Neural cell (in vitro differentiated cells): ENCODE results near the gene SORCS1. TPM values are rescaled to one million over a fixed set of nuclear protein-coding genes. Genes with fewer than 3 reads are reported as not detected.

ENCODE experiments used
- H2AFZ ChIP-seq: fragments of 200-600, 300-800 bp; sonication (generic), shearing (Covaris generic); 2 replicates; pipeline ENCODE4 v1.6.0; 2014; ENCODE audit warnings: low read depth, mild to moderate bottlenecking, antibody characterized with exemption, low read length, moderate library complexity
- H3F3A ChIP-seq: fragments of 200-600 bp; shearing (Covaris generic); 2 replicates; pipeline ENCODE4 v1.6.1; 2016; ENCODE audit warnings: mild to moderate bottlenecking, moderate library complexity, mixed read lengths, antibody characterized with exemption, low read length; ENCODE audit not compliant: insufficient read depth, poor library complexity, severe bottlenecking
- H3K27ac ChIP-seq: fragments of 200-600, 300-800 bp; sonication (generic), shearing (Covaris generic); 2 replicates; pipeline ENCODE4 v1.5.1; 2014; ENCODE audit warnings: mild to moderate bottlenecking, low read length, moderate library complexity
- H3K27me3 ChIP-seq: fragments of 300-800, 200-600 bp; sonication (generic), shearing (Covaris generic); 2 replicates; pipeline ENCODE4 v1.6.0; 2014; ENCODE audit warnings: mild to moderate bottlenecking, low read depth, low read length, moderate library complexity; ENCODE audit not compliant: insufficient read depth
- H3K36me3 ChIP-seq: fragments of 300-800, 200-600 bp; sonication (generic), shearing (Covaris generic); 2 replicates; pipeline ENCODE4 v1.5.1; 2014; ENCODE audit warnings: mild to moderate bottlenecking, antibody characterized with exemption, low read length, moderate library complexity; ENCODE audit not compliant: insufficient read depth
- H3K4me2 ChIP-seq: fragments of 300-800, 200-600 bp; sonication (generic), shearing (Covaris generic); 2 replicates; pipeline ENCODE4 v1.6.0; 2014; ENCODE audit warnings: mild to moderate bottlenecking, low read length
- H3K4me3 ChIP-seq: fragments of 300-800, 200-600 bp; sonication (generic), shearing (Covaris generic); 2 replicates; pipeline ENCODE4 v1.5.1; 2014; ENCODE audit warnings: mild to moderate bottlenecking, low read length, moderate library complexity
- H3K79me2 ChIP-seq: fragments of 200-600 bp; shearing (Covaris generic); replicated peaks from 2 replicates; pipeline ENCODE4 v1.6.0; 2014; ENCODE audit warnings: mild to moderate bottlenecking, low read length, moderate library complexity; ENCODE audit not compliant: insufficient read depth
- H3K9ac ChIP-seq: fragments of 300-800, 200-600 bp; sonication (generic), shearing (Covaris generic); 2 replicates; pipeline ENCODE4 v1.6.1; 2016; ENCODE audit warnings: mild to moderate bottlenecking, low read length, mixed read lengths
- H3K9me2 ChIP-seq: fragments of 200-600 bp; shearing (Covaris generic); 2 replicates; pipeline ENCODE4 v1.6.1; 2016; ENCODE audit warnings: mild to moderate bottlenecking, low read length, mixed read lengths; ENCODE audit not compliant: insufficient read depth
- H3K9me3 ChIP-seq: fragments of 200-600, 300-800 bp; sonication (generic), shearing (Covaris generic); 2 replicates; pipeline ENCODE4 v1.6.1; 2016; ENCODE audit warnings: mild to moderate bottlenecking, mixed run types, low read length, moderate library complexity, mixed read lengths
- H4K20me1 ChIP-seq: fragments of 200-600 bp; shearing (Covaris generic); 2 replicates; pipeline ENCODE4 v1.6.1; 2016; ENCODE audit warnings: mild to moderate bottlenecking, mixed run types; ENCODE audit not compliant: insufficient read depth
- CTCF ChIP-seq: fragments of 450-650 bp; IDR thresholded peaks from 2 replicates; pipeline ENCODE4 v1.5.1; 2014; ENCODE audit warnings: antibody characterized with exemption, mild to moderate bottlenecking, moderate library complexity; ENCODE audit not compliant: poor library complexity, severe bottlenecking
- EZH2 ChIP-seq: fragments of 200-600, 300-800 bp; shearing (Covaris generic), sonication (generic); IDR thresholded peaks from 2 replicates; pipeline ENCODE4 v1.6.1; 2014; ENCODE audit warnings: antibody characterized with exemption, low read length, borderline replicate concordance, mild to moderate bottlenecking; ENCODE audit not compliant: insufficient read depth, poor library complexity, severe bottlenecking
- MXI1 ChIP-seq: fragments of 450-650 bp; conservative IDR thresholded peaks from 2 replicates; pipeline ENCODE4 v1.6.1; 2014; ENCODE audit warnings: antibody characterized with exemption, mild to moderate bottlenecking; ENCODE audit not compliant: poor library complexity, severe bottlenecking
- POLR2AphosphoS5 ChIP-seq: IDR thresholded peaks from 2 replicates; pipeline ENCODE4 v1.6.1; 2012
- RAD21 ChIP-seq: fragments of 450-650 bp; conservative IDR thresholded peaks from 2 replicates; pipeline ENCODE4 v1.6.1; 2014; ENCODE audit warnings: antibody characterized with exemption, mild to moderate bottlenecking, moderate library complexity
- REST ChIP-seq: IDR thresholded peaks from 2 replicates; pipeline ENCODE4 v1.6.1; 2012; ENCODE audit warnings: borderline replicate concordance
- SMC3 ChIP-seq: fragments of 450-650 bp; conservative IDR thresholded peaks from 2 replicates; pipeline ENCODE4 v1.6.1; 2014; ENCODE audit warnings: antibody characterized with exemption, mild to moderate bottlenecking, moderate library complexity; ENCODE audit not compliant: poor library complexity
- TAF1 ChIP-seq: IDR thresholded peaks from 2 replicates; pipeline ENCODE4 v1.6.1; 2012; ENCODE audit warnings: low read depth
- polyA plus RNA-seq: library from polyadenylated mRNA; depleted of rRNA; stranded (reverse); fragments of >200 nt; gene quantifications from 2 replicates; pipeline ENCODE4 v1.2.3, GENCODE V29; 2014

Gene SORCS1
- polyA plus RNA-seq, 1 donor from 2014 or later, result 27.0 TPM

DNA sequence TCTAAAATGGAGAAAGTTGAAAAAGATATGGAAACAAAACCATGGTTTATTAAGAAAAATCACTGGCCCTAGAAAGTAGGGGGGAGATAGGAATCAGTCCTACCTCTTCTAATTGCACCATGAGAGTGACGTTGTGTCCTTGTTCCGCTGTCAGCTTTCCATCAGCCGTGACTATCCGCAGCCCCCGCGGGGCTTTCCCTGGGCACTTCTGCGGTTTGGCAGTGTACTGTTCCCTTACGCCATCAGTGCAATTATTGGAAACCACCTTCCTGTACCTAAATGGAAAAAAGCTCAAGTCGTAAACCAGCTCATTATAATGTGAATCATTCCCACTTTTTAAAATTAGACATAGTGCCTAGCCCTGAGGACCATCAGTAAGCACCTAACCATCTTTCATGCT lies 512.2 kb downstream of the SORCS1 start:
- Histone ChIP-seq H3K36me3 (no peaks in the 10 kb centered on the region), H2AFZ (no peak overlapping the region), H3K4me3 (no peak overlapping the region), H3K9me3 (no peaks in the 10 kb centered on the region), H3K27me3 (no peaks in the 10 kb centered on the region), H3K9me2 (no peaks in the 10 kb centered on the region), H4K20me1 (no peaks in the 10 kb centered on the region), H3K4me2 (no peak overlapping the region), H3K9ac (no peak overlapping the region), H3F3A (no peaks in the 10 kb centered on the region), H3K79me2 (no peaks in the 10 kb centered on the region), H3K27ac (no peak overlapping the region)
- no peak for TF ChIP-seq POLR2AphosphoS5
- no peak for TF ChIP-seq TAF1
- no peak for TF ChIP-seq RAD21
- no peak for TF ChIP-seq EZH2

DNA sequence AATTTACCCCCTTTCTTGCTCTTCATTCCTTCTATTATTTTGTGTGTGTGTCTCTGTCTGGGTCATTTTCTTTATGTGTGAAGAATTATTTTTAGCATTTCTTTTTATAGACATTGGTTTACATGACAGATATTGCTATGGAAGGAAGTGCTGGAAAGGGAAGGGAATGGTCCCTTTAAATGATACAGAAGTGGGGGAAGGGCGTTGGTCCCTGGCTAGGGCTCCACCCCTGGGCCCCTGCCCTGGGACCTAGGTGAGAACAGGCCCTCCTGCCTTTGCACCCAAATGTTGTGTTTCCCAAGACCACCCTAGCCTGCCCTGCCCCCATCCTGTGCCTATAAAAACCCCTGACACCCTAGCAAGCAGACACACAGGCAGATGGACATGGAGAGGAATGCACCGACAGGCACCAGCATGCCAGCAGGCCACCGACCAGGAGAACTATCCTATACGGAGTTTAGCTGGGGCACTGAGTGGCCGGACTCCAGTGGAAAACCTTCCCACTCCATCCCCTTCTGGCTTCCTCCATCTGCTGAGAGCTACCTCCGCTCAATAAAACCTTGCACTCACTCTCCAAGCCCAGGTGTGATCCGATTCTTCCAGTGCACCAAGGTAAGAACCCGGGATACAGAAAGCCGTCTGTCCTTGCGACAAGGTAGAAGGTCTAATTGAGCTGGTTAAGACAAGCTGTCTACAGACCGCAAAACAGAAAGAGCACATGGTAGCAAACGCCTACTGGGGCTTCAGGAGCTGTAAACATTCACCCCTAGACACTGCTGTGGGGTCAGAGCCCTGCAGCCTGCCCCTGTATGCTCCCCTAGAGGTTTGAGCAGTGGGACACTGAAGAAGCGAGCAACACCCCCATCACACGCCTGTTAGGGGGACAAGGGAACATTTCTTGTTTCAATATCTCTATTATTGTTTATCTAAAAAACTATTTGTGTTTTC lies 515.7 kb downstream of the SORCS1 start:
- Histone ChIP-seq H3K27me3 (no peaks in the 10 kb centered on the region), H3K9me2 (no peaks in the 10 kb centered on the region), H3K4me3 (no peak overlapping the region), H3K36me3 (no peaks in the 10 kb centered on the region), H3K27ac (no peak overlapping the region), H2AFZ (no peak overlapping the region), H3F3A (no peaks in the 10 kb centered on the region), H3K79me2 (no peaks in the 10 kb centered on the region), H4K20me1 (no peaks in the 10 kb centered on the region), H3K9me3 (no peaks in the 10 kb centered on the region), H3K9ac (no peak overlapping the region), H3K4me2 (no peak overlapping the region)
- no peak for TF ChIP-seq RAD21
- TF ChIP-seq TAF1, result no peak
- TF ChIP-seq CTCF, result no peak
- TF ChIP-seq SMC3, result no peak
- no peak for TF ChIP-seq REST
- no peak for TF ChIP-seq MXI1
- no peak for TF ChIP-seq POLR2AphosphoS5
- no peak for TF ChIP-seq EZH2
